AG04449 (cell line): Measurements from ENCODE around the gene FNBP1.
"Not testable (repeated sequence)": the region's sequence is repeated elsewhere in the genome, so short reads cannot be mapped to it uniquely, and the experiment has no call there.

Experiments
- CTCF ChIA-PET: fragments of 350-600 bp; formaldehyde crosslinking; extraction: SDS; loops from one replicate; lab custom pipeline; 2021; ENCODE audit warnings: antibody characterized with exemption; lab: Yijun Ruan, JAX
- POLR2A ChIA-PET: fragments of 400-600, 350-600 bp; formaldehyde crosslinking; extraction: SDS; loops from one replicate; lab custom pipeline; 2020; ENCODE audit warnings: antibody characterized with exemption, inconsistent platforms; lab: Yijun Ruan, JAX
- DNase-seq: peaks from one replicate; pipeline ENCODE4 v3.0.0-alpha.2; 2010; ENCODE audit warnings: low read depth, low spot score
- H3K4me3 ChIP-seq: 2 replicates; pipeline ENCODE4 v1.5.1; 2011; ENCODE audit warnings: low read depth, mild to moderate bottlenecking, control low read depth, low read length
- TF ChIP-seq, protein P1 (sequence below): IDR thresholded peaks from one replicate; pipeline ENCODE4 v1.5.1; 2011; ENCODE audit warnings: mild to moderate bottlenecking, moderate library complexity, low read length, control low read depth, inconsistent platforms; ENCODE audit not compliant: insufficient read depth; ENCODE audit errors: missing control alignments

The FNBP1 gene

DNA sequence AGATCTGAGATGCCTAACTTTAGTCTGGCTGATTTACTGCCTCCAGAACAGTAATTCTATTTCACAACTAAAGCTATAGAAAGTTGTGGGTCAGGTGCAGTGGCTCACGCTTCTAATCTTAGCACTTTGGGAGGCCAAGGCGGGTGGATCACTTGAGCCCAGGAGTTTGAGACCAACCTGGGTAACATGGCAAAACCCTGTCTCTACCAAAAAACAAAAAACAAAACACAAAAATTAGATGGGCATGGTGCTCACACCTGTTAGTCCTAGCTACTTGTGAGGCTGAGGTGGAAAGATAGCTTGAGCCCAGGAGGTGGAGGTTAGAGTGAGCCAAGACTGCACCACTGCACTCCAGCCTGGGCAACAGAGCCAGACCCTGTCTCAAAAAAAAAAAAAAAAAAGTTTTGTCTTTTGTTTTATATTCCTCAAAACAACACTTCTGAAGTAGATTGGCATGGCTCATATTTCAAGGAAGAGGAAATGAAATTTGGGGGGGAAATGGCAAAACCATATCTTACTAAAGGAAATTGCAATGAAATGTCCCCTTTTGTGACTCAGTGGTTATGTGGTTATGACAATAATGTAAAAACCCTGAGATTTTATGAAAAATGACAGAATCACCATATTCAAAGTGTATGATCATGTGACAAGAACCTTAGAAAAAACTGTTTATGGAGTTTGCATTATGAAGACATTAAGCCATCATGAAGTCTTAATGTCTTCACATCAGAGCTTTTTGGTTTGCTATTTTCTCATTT, 16.2 kb downstream of the FNBP1 start:
- no peak for DNase-seq
- TF ChIP-seq, protein P1, sequence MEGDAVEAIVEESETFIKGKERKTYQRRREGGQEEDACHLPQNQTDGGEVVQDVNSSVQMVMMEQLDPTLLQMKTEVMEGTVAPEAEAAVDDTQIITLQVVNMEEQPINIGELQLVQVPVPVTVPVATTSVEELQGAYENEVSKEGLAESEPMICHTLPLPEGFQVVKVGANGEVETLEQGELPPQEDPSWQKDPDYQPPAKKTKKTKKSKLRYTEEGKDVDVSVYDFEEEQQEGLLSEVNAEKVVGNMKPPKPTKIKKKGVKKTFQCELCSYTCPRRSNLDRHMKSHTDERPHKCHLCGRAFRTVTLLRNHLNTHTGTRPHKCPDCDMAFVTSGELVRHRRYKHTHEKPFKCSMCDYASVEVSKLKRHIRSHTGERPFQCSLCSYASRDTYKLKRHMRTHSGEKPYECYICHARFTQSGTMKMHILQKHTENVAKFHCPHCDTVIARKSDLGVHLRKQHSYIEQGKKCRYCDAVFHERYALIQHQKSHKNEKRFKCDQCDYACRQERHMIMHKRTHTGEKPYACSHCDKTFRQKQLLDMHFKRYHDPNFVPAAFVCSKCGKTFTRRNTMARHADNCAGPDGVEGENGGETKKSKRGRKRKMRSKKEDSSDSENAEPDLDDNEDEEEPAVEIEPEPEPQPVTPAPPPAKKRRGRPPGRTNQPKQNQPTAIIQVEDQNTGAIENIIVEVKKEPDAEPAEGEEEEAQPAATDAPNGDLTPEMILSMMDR = no peak
- H3K4me3 ChIP-seq = no peak overlapping the region
- ChIA-PET POLR2A (no interaction called here), CTCF (no interaction called here)

DNA sequence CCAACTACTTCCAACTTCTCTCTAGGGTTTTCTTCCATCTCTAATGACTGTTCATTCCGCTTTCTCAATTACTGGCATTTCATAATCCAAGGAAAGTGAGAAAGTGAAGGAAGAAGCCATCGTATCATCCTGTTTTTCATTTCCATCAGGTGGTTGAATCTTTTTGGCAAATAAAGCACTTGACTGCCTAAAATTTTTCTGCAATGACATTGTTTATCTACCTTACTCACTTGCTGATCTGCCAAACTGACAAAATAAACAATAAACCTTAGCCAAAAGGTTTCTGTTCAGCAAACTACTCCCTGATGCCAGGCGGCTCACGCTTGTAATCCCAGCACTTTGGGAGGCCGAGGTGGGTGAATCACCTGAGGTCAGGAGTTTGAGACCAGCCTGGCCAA, 18.4 kb downstream of the FNBP1 start:
- POLR2A ChIA-PET = no interaction called here

DNA sequence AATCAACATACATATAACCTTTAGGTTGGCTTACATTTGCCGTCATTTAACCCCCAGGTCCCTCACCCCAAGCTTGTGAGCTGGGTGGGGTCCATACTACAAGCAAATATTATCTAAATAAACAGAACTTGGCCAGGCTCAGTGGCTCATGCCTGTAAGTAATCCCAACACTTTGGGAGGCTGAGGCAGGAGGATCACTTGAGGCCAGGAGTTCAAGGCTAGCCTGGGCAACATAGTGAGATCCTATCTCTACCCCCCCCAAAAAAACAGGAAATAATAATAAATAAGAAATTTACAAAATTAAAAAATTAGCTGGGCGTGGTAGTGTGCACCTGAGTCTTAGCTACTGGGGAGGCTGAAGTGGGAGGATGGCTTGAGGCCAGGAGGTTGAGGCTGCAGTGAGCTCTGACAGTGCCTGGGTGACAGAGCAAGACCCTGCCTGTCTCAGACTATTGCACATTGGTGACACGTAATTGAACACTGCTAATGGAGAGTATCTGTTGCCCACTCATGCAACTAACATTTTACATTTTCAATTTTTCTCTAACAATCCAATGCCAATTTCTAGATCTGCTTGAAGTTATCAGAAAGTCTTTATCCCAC, 18.9 kb downstream of the FNBP1 start:
- no peak for DNase-seq
- CTCF ChIA-PET = no interaction called here
- POLR2A ChIA-PET = no interaction called here
- no peak overlapping the region for H3K4me3 ChIP-seq
- TF ChIP-seq, protein P1 = no peak

More for the DNA sequence above, 18.4 kb downstream of the FNBP1 start:
- no peak for DNase-seq
- TF ChIP-seq, protein P1 = no peak
- H3K4me3 ChIP-seq = no peak overlapping the region
- CTCF ChIA-PET = no interaction called here

DNA sequence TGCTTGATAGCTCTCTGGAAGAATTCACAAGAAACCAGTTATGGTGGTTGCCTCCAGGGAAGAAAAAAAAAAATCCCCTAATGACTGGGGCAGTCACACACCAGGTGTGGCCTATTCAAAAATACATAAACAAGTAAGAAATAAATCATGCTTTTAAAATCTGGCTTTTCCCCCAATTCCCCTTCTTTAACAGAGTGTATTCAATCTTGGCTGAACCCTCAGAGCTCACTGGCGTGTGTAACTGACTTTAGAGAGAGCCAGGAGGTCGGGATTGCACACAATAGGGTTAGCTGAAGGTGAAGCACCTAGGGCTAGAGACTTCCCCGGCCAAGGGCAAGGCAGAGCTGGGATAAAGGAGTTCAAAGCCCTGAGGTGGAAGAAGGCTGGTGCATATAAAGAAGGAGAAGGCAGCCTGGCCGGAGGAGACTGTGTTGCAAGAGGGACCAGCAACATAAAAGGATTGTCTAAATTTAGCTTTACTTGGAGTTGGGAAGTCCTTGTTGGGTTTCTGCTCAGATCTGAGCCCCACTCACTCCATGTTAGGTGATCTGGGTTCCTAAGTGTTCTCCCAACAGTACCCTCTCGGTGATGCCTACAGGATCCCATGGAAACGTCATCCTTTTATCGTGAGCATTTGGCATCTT, 19.7 kb downstream of the FNBP1 start:
- CTCF ChIA-PET = no interaction called here

DNA sequence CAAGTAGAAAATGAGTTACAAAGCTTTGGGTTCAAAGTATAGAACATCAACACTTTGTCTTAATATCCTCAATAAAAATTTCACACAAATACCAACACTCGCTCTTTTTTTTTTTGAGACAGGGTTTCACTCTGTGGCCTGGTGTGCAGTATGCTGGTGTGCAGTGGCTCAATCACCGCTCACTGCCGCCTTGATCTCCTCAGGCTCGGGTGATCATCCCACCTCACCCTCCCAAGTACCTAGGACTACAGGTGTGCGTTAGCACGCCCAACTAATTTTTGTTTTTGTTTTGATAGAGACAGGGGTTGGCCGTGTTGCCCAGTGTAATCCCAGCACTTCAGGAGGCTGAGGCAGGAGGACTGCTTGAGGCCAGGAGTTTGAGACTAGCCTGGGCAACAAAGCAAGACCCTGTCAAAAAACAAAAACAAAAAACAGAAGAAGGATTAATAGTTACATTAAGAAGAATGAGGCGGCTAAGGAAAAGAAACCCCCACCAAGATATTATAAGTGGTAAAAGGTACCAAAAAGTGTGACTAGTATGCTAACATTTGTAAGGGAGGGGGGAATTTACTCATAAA, 20.3 kb downstream of the FNBP1 start:
- no peak overlapping the region for H3K4me3 ChIP-seq
- CTCF ChIA-PET = interaction anchor here (1.9 kb wide), 1 partner anchor 9 kb away, joined by 10 read pairs; no protein-coding TSS in a partner anchor
- POLR2A ChIA-PET = no interaction called here
- TF ChIP-seq, protein P1 = no peak
- no peak for DNase-seq

More for the DNA sequence above, 19.7 kb downstream of the FNBP1 start:
- no peak overlapping the region for H3K4me3 ChIP-seq
- TF ChIP-seq, protein P1 = no peak
- POLR2A ChIA-PET = no interaction called here
- DNase-seq = no peak

DNA sequence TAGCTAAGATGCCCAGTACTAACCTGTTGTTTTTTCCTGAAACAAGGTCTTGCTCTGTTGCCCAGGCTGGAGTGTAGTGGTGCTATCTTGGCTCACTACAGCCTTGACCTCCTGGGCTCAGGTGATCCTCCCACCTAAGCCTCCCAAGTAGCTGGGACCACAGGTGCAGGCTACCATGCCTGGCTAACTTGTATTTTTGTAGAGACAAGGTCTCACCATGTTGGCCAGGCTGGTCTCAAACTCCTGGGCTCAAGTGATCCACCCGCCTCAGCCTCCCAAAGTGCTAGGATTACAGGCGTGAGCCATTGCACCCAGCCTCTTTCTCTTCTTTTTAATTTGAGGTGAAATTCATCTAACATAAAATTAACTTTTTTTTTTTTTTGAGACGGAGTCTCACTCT, 21.1 kb downstream of the FNBP1 start:
- H3K4me3 ChIP-seq, DNase-seq, POLR2A ChIA-PET: not testable (repeated sequence)
- CTCF ChIA-PET = interaction anchor here (1.6 to 1.9 kb wide), 2 partner anchors 9 to 17 kb away, joined by 4 to 10 read pairs; no protein-coding TSS in a partner anchor
